Fibroblast of pulmonary artery (primary cell): ENCODE measurements around the gene KCNQ1.

Experiments used
- DNase-seq: peaks from one replicate; pipeline ENCODE4 v3.0.0-alpha.2; 2010; ENCODE audit warnings: low read depth
- H3K4me3 ChIP-seq: replicated peaks from 2 replicates; pipeline ENCODE4 v1.5.1; 2011; ENCODE audit warnings: low read depth, mild to moderate bottlenecking, control low read depth, low read length, moderate library complexity
- CTCF ChIP-seq: IDR thresholded peaks from 2 replicates; pipeline ENCODE4 v1.5.1; 2011; ENCODE audit warnings: mild to moderate bottlenecking, control low read depth, low read length, inconsistent platforms; ENCODE audit errors: missing control alignments

KCNQ1 gene

GRCh38 chr11:2471804-2472096 lies 26.9 kb downstream of the KCNQ1 start:
- no peak for TF ChIP-seq CTCF
- no peak for DNase-seq
- no peak overlapping the region for H3K4me3 ChIP-seq

DNA sequence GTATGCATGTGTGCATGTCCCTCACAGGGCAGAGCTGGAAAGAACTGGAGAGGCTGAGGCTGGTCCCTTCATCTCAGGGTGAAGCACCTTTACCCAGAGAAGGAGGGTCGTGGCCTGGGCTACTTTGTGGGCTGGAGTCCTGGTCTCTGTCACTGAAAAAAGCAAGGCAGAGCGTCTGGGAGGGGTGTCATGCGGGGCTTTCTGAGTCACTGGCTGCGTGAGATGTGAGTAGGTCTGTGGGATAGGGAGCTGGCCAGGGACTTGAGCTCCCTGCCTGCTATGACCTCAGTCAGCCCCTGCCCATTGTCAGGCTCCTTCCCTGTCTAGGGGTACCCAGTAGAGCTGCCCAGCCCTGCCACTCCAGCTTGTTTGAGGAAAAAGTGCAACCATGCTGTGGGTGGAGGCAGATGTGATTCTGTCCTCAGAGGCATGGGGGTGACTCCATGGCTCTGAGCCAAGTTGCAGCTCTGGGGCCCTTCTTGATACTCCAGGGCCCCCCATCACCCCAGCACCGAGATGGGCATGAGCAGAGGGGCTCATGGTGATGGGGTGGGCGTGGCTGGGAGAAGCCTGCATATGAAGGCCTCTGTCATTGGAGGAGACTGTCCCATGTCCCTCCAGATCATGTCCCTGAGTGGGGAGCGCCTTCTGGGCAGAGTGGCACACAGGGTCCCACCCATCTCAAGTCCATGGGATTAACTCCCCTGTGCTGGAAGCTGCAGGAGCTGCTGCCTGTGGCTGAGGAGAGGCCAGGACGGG lies 27.8 kb downstream of the KCNQ1 start:
- TF ChIP-seq CTCF = no peak
- DNase-seq = no peak
- H3K4me3 ChIP-seq = no peak overlapping the region

- no peak overlapping the region for H3K4me3 ChIP-seq
- DNase-seq = no peak
- no peak for TF ChIP-seq CTCF
Measured at GRCh38 chr11:2473361-2474058, 28.7 kb downstream of the KCNQ1 start.

- no peak overlapping the region for H3K4me3 ChIP-seq
- DNase-seq = no peak
- TF ChIP-seq CTCF = no peak
Measured at GRCh38 chr11:2474059-2474901, 29.5 kb downstream of the KCNQ1 start.

- H3K4me3 ChIP-seq = no peak overlapping the region
- peak; percentile 5 for DNase-seq
- no peak for TF ChIP-seq CTCF
Measured at GRCh38 chr11:2475136-2475918, 30.5 kb downstream of the KCNQ1 start.

DNA sequence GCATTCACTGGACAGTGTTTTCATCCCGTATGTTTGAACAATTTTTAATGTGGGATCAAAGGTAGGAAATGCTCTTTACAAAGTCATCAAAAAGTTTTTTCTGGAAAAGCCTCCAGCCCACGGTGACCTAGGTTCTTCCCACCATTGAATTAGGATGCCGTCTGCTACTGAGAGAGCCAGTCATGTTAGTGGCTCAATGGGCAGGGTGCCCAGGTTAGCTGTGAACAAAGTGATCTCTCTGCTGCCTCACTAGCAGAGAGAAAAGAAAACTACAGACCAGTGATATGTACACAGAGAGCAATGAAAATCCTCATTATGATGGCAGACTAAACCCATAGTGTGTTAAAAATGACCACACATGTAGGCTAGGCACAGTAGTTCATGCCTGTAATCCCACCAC lies 32.4 kb downstream of the KCNQ1 start:
- no peak for TF ChIP-seq CTCF
- DNase-seq = no peak

More for the DNA sequence above, 32.4 kb downstream of the KCNQ1 start:
- H3K4me3 ChIP-seq = no peak overlapping the region
